Osteoblast (primary cell): Measurements from ENCODE around the gene SUN2. TPM values are rescaled to one million over a fixed set of nuclear protein-coding genes. Genes with fewer than 3 reads are reported as not detected.

Experiments used
- DNase-seq: peaks from one replicate; pipeline ENCODE4 v3.0.0; 2011; ENCODE audit warnings: low spot score, mixed read lengths; ENCODE audit not compliant: insufficient read length; ENCODE audit errors: missing footprints
- H2AFZ ChIP-seq: 2 replicates; pipeline ENCODE4 v1.6.0; 2011; ENCODE audit warnings: mild to moderate bottlenecking, low read length
- H3K27ac ChIP-seq: 2 replicates; pipeline ENCODE4 v1.5.1; 2011; ENCODE audit warnings: mild to moderate bottlenecking, low read depth, low read length, moderate library complexity
- H3K27me3 ChIP-seq: 2 replicates; pipeline ENCODE4 v1.6.0; 2012; ENCODE audit warnings: mild to moderate bottlenecking, control low read depth, inconsistent platforms, low read length, moderate library complexity; ENCODE audit not compliant: insufficient read depth
- H3K36me3 ChIP-seq: 2 replicates; pipeline ENCODE4 v1.5.1; 2011; ENCODE audit warnings: mild to moderate bottlenecking, low read length, control low read depth, moderate library complexity; ENCODE audit not compliant: insufficient read depth
- H3K4me1 ChIP-seq: 2 replicates; pipeline ENCODE4 v1.5.1; 2011; ENCODE audit warnings: mild to moderate bottlenecking, low read length, control low read depth, moderate library complexity; ENCODE audit not compliant: insufficient read depth
- H3K4me2 ChIP-seq: 2 replicates; pipeline ENCODE4 v1.6.0; 2011; ENCODE audit warnings: mild to moderate bottlenecking, low read length; ENCODE audit not compliant: insufficient read depth
- H3K4me3 ChIP-seq: fragments of 200-600 bp; sonication (generic); 3 replicates; pipeline ENCODE4 v1.5.1; 2012; ENCODE audit warnings: mild to moderate bottlenecking, low read length, inconsistent platforms; ENCODE audit not compliant: insufficient read depth
- H3K79me2 ChIP-seq: 2 replicates; pipeline ENCODE4 v1.6.0; 2012; ENCODE audit warnings: mild to moderate bottlenecking, low read length, control low read depth, inconsistent platforms; ENCODE audit not compliant: insufficient read depth
- H3K9me3 ChIP-seq: 2 replicates; pipeline ENCODE4 v1.5.1; 2011; ENCODE audit warnings: low read depth, low read length, control low read depth
- H4K20me1 ChIP-seq: 2 replicates; pipeline ENCODE4 v1.6.0; 2012; ENCODE audit warnings: mild to moderate bottlenecking, low read length, control low read depth; ENCODE audit not compliant: insufficient read depth
- total RNA-seq: library from RNA; depleted of rRNA; stranded (reverse); fragments of >200 nt; gene quantifications from 2 replicates; pipeline ENCODE4 v1.2.3, GENCODE V29; 2012
- TF ChIP-seq, protein P1 (sequence below): IDR thresholded peaks from 2 replicates; pipeline ENCODE4 v1.5.1; 2011; ENCODE audit warnings: mild to moderate bottlenecking, low read depth, low read length, moderate library complexity; ENCODE audit errors: extremely low read depth

The SUN2 gene
- total RNA-seq, 1 donor, result 105 TPM

DNA sequence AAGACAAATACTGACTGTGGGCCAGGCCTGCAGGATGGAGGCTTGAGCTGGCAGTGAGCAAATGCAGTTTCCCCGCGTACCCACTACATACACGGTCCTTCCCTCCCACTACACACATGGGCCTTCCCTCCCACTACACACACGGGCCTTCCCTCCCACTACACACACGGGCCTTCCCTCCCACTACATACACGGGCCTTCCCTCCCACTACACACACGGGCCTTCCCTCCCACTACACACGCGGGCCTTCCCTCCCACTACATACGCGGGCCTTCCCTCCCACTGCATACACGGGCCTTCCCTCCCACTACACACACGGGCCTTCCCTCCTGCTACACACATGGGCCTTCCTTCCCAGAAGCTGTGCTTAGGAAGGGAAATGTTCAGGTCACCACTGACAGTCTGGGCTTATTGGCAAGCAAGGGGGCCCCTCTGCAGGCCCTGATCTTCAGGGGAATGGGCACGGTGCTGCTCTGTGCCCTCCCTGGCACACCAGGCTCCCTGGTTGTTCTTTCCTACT, 27.4 kb upstream of the SUN2 start:
- H3K4me3 ChIP-seq, result no peak overlapping the region
- TF ChIP-seq, protein P1, sequence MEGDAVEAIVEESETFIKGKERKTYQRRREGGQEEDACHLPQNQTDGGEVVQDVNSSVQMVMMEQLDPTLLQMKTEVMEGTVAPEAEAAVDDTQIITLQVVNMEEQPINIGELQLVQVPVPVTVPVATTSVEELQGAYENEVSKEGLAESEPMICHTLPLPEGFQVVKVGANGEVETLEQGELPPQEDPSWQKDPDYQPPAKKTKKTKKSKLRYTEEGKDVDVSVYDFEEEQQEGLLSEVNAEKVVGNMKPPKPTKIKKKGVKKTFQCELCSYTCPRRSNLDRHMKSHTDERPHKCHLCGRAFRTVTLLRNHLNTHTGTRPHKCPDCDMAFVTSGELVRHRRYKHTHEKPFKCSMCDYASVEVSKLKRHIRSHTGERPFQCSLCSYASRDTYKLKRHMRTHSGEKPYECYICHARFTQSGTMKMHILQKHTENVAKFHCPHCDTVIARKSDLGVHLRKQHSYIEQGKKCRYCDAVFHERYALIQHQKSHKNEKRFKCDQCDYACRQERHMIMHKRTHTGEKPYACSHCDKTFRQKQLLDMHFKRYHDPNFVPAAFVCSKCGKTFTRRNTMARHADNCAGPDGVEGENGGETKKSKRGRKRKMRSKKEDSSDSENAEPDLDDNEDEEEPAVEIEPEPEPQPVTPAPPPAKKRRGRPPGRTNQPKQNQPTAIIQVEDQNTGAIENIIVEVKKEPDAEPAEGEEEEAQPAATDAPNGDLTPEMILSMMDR, result no peak
- peak overlapping the region; percentile 67 for H3K4me2 ChIP-seq
- H3K27ac ChIP-seq, result peak overlapping the region; percentile 68
- no peaks in the 10 kb centered on the region for H3K9me3 ChIP-seq
- no peaks in the 10 kb centered on the region for H3K27me3 ChIP-seq
- H3K36me3 ChIP-seq, result peaks cover 15% of the 10 kb centered on the region
- H4K20me1 ChIP-seq, result peaks cover 10% of the 10 kb centered on the region
- peaks cover 44% of the 10 kb centered on the region for H3K4me1 ChIP-seq
- no peak for DNase-seq
- peaks cover 10% of the 10 kb centered on the region for H3K79me2 ChIP-seq
- H2AFZ ChIP-seq, result peak overlapping the region; percentile 90

DNA sequence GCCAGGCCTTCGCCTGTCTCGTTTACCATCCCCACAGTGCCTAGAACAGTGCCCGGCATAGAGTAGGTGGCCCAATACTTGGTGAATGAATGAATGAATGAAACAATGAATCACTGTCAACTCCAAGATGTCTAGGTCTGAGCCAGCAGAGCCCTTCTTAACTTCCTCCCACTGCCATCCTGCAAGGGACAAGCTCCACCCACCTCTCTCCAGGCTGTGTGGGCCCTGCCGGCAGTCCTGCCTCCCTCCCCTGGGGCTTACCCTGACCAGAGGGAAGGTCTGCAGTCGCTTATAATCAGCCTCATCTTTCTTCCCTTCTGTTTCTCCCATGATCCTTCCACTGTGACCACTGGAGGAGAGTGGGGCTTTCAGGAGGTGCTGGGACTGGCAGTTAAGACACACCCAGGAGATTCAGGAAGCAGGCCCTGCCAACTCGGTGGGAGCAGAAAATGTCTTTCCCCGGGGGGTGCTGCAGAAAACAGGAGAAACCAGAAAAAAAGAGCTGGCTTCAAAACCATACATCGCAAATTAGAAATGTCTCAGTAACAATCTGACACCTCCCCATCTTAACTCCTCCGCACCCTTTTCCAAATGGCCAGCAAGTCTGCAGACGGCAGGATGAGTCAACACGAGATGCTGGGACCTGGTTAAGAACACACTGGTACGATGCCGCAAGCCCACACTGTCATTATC, 26.8 kb upstream of the SUN2 start:
- peak; percentile 96 for DNase-seq
- H3K4me2 ChIP-seq, result peak overlapping the region; percentile 67
- H2AFZ ChIP-seq, result peak overlapping the region; percentile 90

DNA sequence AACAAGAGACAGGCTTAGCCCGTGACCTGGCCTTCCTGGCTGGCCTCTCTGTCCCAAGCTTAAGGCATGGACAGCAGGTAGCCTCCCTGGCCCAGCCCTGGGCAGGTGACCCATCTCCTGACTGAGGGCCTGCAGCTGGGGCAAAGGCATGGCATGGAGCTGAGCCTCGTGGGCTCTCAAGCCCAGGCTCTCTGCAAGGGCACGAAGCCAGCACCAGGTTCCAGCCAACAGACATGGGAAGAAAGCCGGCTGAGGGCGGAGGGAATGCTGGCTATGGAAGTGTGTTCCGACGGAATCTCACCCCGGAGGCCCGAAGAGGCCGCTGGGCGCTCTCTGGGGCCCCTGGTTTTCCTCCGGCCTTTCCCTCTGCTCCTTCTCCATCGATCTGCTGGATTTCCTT, 25.2 kb upstream of the SUN2 start:
- Histone ChIP-seq H3K4me3 (no peak overlapping the region), H2AFZ (no peak overlapping the region), H3K79me2 (no peaks in the 10 kb centered on the region), H3K4me1 (peaks cover 29% of the 10 kb centered on the region), H3K36me3 (peaks cover 15% of the 10 kb centered on the region), H4K20me1 (peaks cover 13% of the 10 kb centered on the region), H3K4me2 (no peak overlapping the region), H3K9me3 (no peaks in the 10 kb centered on the region), H3K27me3 (no peaks in the 10 kb centered on the region), H3K27ac (no peak overlapping the region)
- DNase-seq, result no peak
- TF ChIP-seq, protein P1, result no peak

More for the DNA sequence above, 26.8 kb upstream of the SUN2 start:
- Histone ChIP-seq H3K27ac (peak overlapping the region; percentile 68), H3K79me2 (peaks cover 8% of the 10 kb centered on the region), H3K4me1 (peaks cover 38% of the 10 kb centered on the region), H4K20me1 (peaks cover 10% of the 10 kb centered on the region), H3K4me3 (peak overlapping the region; percentile 49), H3K27me3 (no peaks in the 10 kb centered on the region), H3K36me3 (peaks cover 15% of the 10 kb centered on the region), H3K9me3 (no peaks in the 10 kb centered on the region)
- TF ChIP-seq, protein P1, result no peak

DNA sequence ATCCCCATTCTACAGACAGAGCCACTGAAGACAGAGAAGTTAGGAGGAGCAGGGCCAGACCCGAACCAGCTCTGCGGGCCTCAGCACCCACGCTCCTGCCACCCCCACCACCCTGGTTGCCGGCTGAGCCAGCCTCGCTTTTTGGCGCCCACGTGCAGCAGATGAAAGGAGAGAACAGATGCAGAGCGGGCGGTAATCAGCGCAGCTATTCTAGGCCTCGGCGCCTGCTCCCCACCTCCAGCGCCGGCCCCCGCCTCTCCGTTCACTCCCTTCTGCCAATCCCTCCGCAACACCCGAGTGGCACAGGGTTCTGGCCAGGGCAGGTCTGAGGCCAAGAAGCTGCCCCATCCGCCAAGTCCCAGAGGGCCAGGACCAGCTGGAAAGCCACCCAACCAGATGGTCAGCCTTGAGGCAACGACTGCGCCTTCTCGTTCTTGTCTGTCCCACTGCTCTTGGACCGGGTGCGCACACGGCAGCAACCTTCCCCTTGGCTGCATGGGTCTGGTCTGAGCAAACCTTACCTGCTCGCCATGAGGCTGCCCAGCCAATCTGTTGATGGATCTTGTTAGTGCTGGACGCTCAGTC, 21.4 kb upstream of the SUN2 start:
- Histone ChIP-seq H2AFZ (no peak overlapping the region), H3K4me2 (no peak overlapping the region), H3K27me3 (no peaks in the 10 kb centered on the region), H3K36me3 (peaks cover 15% of the 10 kb centered on the region), H3K79me2 (no peaks in the 10 kb centered on the region), H3K4me1 (peaks cover 9% of the 10 kb centered on the region), H3K4me3 (no peak overlapping the region), H4K20me1 (peaks cover 5% of the 10 kb centered on the region), H3K27ac (no peak overlapping the region), H3K9me3 (no peaks in the 10 kb centered on the region)
- TF ChIP-seq, protein P1, result no peak
- DNase-seq, result no peak
